A673 (cell line): Measurements from ENCODE around the gene ZBTB47. TPM values are rescaled to one million over a fixed set of nuclear protein-coding genes. Genes with fewer than 3 reads are reported as not detected.

Source experiments
- BruUV-seq: library from RNA; stranded (reverse); fragments of 400-500 nt; replicated peaks from 2 replicates; lab custom pipeline; 2021; lab: Mats Ljungman, UMichigan
- CTCF ChIA-PET: fragments of 300-600 bp; sonication (Branson Sonifier 250); formaldehyde crosslinking; loops from one replicate; lab custom pipeline; 2022; ENCODE audit warnings: antibody characterized with exemption; lab: Charles Lee
- POLR2A ChIA-PET: fragments of 300-600 bp; sonication (Branson Sonifier 250); formaldehyde crosslinking; loops from one replicate; lab custom pipeline; 2022; ENCODE audit warnings: antibody characterized with exemption; ENCODE audit not compliant: low non-redundant PET; lab: Charles Lee
- DNase-seq: peaks from one replicate; pipeline ENCODE4 v3.0.0-alpha.2; 2015; ENCODE audit warnings: low spot score
- H3K27ac ChIP-seq: fragments of 200-600 bp; sonication (generic); 2 replicates; pipeline ENCODE4 v1.5.1; 2016; ENCODE audit warnings: mixed run types, low read depth, mild to moderate bottlenecking, mixed read lengths, antibody characterized with exemption, low read length; ENCODE audit not compliant: poor library complexity, severe bottlenecking
- H3K27me3 ChIP-seq: fragments of 200-600 bp; sonication (generic); replicated peaks from 2 replicates; pipeline ENCODE4 v1.6.1; 2017; ENCODE audit warnings: mixed run types, low read depth, mild to moderate bottlenecking, mixed read lengths, antibody characterized with exemption, low read length; ENCODE audit not compliant: insufficient read depth, poor library complexity
- H3K36me3 ChIP-seq: fragments of 200-600 bp; sonication (generic); 2 replicates; pipeline ENCODE4 v1.6.1; 2016; ENCODE audit warnings: mixed run types, mild to moderate bottlenecking, mixed read lengths, antibody characterized with exemption, low read length; ENCODE audit not compliant: insufficient read depth, poor library complexity, severe bottlenecking
- H3K4me1 ChIP-seq: fragments of 200-600 bp; sonication (generic); 2 replicates; pipeline ENCODE4 v1.6.1; 2017; ENCODE audit warnings: mixed run types, mild to moderate bottlenecking, mixed read lengths, antibody characterized with exemption, low read length; ENCODE audit not compliant: insufficient read depth, poor library complexity, severe bottlenecking
- H3K4me3 ChIP-seq: fragments of 200-600 bp; sonication (generic); 2 replicates; pipeline ENCODE4 v1.5.1; 2016; ENCODE audit warnings: low read depth, mixed run types, mild to moderate bottlenecking, mixed read lengths, low read length; ENCODE audit not compliant: poor library complexity, severe bottlenecking
- H3K9me3 ChIP-seq: fragments of 200-600 bp; sonication (generic); 2 replicates; pipeline ENCODE4 v1.6.1; 2016; ENCODE audit warnings: mixed run types, low read depth, mild to moderate bottlenecking, mixed read lengths, antibody characterized with exemption, low read length; ENCODE audit not compliant: poor library complexity, severe bottlenecking
- EZH2 ChIP-seq: fragments of 200-600 bp; sonication (generic); IDR thresholded peaks from 2 replicates; pipeline ENCODE4 v1.6.1; 2017; ENCODE audit warnings: borderline replicate concordance, low read depth, mild to moderate bottlenecking, mixed read lengths, antibody characterized with exemption, low read length; ENCODE audit not compliant: poor library complexity, severe bottlenecking
- intact Hi-C: fragments of 100-400 bp; cut with micrococcal nuclease; formaldehyde crosslinking; loops from one replicate; pipeline ENCODE4 v1.10.0; 2022; ENCODE audit not compliant: unreplicated experiment
- total RNA-seq: library from RNA; stranded (reverse); gene quantifications from 2 replicates; pipeline ENCODE4 v1.2.3, GENCODE V29; 2021
- TF ChIP-seq, protein P1 (sequence below): fragments of 300-800, 200-600 bp; sonication (generic); conservative IDR thresholded peaks from 2 replicates; pipeline ENCODE4 v1.5.1; 2017; ENCODE audit warnings: low read depth, mild to moderate bottlenecking, antibody characterized with exemption, low read length, moderate library complexity, mixed read lengths

ZBTB47 gene
- total RNA-seq, 1 experiment from 2014 or later: 4.4 TPM

DNA sequence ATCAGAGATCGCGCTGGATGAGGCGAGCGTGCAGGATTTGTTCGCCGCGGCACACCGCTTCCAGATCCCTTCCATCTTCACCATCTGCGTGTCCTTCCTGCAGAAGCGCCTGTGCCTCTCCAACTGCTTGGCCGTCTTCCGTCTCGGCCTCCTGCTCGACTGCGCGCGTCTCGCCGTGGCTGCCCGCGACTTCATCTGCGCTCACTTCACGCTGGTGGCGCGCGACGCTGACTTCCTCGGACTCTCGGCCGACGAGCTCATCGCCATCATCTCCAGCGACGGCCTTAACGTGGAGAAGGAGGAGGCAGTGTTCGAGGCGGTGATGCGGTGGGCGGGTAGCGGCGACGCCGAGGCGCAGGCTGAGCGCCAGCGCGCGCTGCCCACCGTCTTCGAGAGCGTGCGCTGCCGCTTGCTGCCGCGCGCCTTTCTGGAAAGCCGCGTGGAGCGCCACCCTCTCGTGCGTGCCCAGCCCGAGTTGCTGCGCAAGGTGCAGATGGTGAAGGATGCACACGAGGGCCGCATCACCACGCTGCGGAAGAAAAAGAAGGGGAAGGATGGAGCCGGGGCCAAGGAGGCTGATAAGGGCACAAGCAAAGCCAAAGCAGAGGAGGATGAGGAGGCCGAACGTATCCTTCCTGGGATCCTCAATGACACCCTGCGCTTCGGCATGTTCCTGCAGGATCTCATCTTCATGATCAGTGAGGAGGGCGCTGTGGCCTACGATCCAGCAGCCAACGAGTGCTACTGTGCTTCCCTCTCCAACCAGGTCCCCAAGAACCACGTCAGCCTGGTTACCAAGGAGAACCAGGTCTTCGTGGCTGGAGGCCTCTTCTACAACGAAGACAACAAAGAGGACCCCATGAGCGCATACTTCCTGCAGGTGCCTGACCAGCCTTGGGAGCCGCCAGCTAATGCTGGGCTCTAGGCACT, 32.7 kb downstream of the ZBTB47 start:
- intact Hi-C loops: no loop called here
- POLR2A ChIA-PET: no interaction called here
- Histone ChIP-seq H3K9me3 (no peaks in the 10 kb centered on the region), H3K4me1 (no peaks in the 10 kb centered on the region), H3K4me3 (no peak overlapping the region), H3K27ac (no peak overlapping the region), H3K36me3 (no peaks in the 10 kb centered on the region), H3K27me3 (no peaks in the 10 kb centered on the region)
- BruUV-seq: no TSS peak
- CTCF ChIA-PET: no interaction called here
- no peak for DNase-seq
- no peak for TF ChIP-seq EZH2
- TF ChIP-seq, protein P1, sequence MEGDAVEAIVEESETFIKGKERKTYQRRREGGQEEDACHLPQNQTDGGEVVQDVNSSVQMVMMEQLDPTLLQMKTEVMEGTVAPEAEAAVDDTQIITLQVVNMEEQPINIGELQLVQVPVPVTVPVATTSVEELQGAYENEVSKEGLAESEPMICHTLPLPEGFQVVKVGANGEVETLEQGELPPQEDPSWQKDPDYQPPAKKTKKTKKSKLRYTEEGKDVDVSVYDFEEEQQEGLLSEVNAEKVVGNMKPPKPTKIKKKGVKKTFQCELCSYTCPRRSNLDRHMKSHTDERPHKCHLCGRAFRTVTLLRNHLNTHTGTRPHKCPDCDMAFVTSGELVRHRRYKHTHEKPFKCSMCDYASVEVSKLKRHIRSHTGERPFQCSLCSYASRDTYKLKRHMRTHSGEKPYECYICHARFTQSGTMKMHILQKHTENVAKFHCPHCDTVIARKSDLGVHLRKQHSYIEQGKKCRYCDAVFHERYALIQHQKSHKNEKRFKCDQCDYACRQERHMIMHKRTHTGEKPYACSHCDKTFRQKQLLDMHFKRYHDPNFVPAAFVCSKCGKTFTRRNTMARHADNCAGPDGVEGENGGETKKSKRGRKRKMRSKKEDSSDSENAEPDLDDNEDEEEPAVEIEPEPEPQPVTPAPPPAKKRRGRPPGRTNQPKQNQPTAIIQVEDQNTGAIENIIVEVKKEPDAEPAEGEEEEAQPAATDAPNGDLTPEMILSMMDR: no peak

DNA sequence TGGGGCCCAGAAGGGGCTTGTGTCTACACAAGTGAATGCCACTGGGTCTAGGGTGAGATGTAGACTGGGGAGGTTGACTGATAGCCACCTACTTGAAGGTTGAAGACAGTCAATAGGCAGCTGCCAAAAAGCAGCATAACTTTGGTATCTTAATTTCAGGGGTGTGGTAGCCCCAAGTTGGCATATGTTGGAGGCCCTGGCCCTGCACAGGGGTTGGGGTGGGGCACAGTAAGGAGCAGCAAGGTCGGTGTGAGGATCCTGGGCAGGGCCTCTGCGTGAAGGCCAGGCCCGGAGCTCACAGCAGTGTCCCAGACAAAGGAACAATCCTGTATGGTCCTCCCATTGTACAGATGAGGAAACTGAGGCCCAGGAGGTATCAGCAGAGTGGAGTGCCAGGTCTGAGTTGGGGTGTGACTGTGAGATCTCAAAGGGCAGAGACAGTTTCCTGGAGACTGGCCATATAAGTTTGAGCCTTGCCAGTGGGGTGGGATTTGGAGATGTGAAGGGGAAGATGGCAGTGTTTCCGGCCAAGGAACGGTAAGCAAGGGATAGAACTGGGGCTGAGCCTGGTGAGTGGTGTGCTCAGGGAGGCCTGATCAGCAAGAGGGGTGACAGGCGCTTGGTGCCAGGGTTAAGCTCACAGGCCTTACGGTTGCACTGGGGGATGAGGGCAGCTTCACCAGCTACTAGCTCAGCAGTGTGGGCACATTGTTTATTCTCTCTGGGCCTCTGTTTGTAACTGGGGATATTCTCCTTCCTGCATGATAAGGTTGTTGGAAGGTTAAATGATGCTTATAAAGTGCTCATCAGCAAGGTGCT, 33.5 kb downstream of the ZBTB47 start:
- POLR2A ChIA-PET: no interaction called here
- CTCF ChIA-PET: no interaction called here

DNA sequence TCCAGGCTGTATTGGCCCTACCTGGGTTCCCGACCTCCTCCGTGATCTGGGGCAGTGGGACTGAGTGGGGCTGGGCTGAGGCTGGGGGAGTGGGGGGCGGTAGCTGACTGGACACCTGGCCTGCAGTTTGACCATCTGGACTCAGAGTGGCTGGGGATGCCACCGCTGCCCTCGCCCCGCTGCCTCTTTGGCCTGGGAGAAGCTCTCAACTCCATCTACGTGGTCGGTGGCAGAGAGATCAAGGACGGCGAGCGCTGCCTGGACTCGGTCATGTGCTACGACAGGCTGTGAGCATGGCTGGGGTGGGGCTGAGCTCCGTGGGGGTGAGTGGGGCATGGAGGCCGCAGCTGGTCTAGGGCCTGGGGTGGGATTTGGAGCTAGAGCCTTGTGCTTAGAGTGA, 34.5 kb downstream of the ZBTB47 start:
- Histone ChIP-seq H3K4me3 (no peak overlapping the region), H3K27ac (no peak overlapping the region), H3K4me1 (no peaks in the 10 kb centered on the region), H3K36me3 (no peaks in the 10 kb centered on the region), H3K9me3 (no peaks in the 10 kb centered on the region), H3K27me3 (no peaks in the 10 kb centered on the region)
- TF ChIP-seq, protein P1: no peak
- no peak for TF ChIP-seq EZH2
- BruUV-seq: no TSS peak
- intact Hi-C loops: no loop called here
- ChIA-PET POLR2A (no interaction called here), CTCF (no interaction called here)
- DNase-seq: no peak

More for the DNA sequence above, 33.5 kb downstream of the ZBTB47 start:
- Histone ChIP-seq H3K36me3 (no peaks in the 10 kb centered on the region), H3K27me3 (no peaks in the 10 kb centered on the region), H3K9me3 (no peaks in the 10 kb centered on the region), H3K27ac (no peak overlapping the region), H3K4me3 (no peak overlapping the region), H3K4me1 (no peaks in the 10 kb centered on the region)
- no peak for TF ChIP-seq EZH2
- TF ChIP-seq, protein P1: no peak
- DNase-seq: no peak
- intact Hi-C loops: no loop called here
- BruUV-seq: no TSS peak
